Measurements from ENCODE around the gene DNHD1. TPM values are rescaled to one million over a fixed set of nuclear protein-coding genes. Genes with fewer than 3 reads are reported as not detected.

The DNHD1 gene
- total RNA-seq, 1 donor from 2014 or later: 26.1 TPM

Other genes starting within 250 kb of the DNHD1 start
- not detected in 2 replicates for gene CCKBR, start 237.4 kb upstream of the DNHD1 start, total RNA-seq
- 3.3 and 5.9 TPM in 2 replicates for gene CAVIN3, start 176.8 kb upstream of the DNHD1 start, total RNA-seq
- 50.9 and 52.6 TPM in 2 replicates for gene SMPD1, start 106.8 kb upstream of the DNHD1 start, total RNA-seq
- gene APBB1, start 78.2 kb upstream of the DNHD1 start, total RNA-seq: 45.5 and 46.9 TPM in 2 replicates
- 0.51 TPM in 1 of 2 replicates, not detected in the other for gene HPX, start 56.3 kb upstream of the DNHD1 start, total RNA-seq
- gene TRIM3, start 23.3 kb upstream of the DNHD1 start, total RNA-seq: 4.6 and 5.5 TPM in 2 replicates
- gene ARFIP2, start 15.9 kb upstream of the DNHD1 start, total RNA-seq: 44.7 and 49.3 TPM in 2 replicates
- gene TIMM10B, start 15.8 kb upstream of the DNHD1 start, total RNA-seq: 29.4 and 30.9 TPM in 2 replicates
- 27.3 and 28.2 TPM in 2 replicates for gene RRP8, start 106.3 kb downstream of the DNHD1 start, total RNA-seq
- gene ILK, start 106.5 kb downstream of the DNHD1 start, total RNA-seq: 136 and 144 TPM in 2 replicates
- gene TAF10, start 114.9 kb downstream of the DNHD1 start, total RNA-seq: 132 and 150 TPM in 2 replicates
- gene TPP1, start 122.1 kb downstream of the DNHD1 start, total RNA-seq: 94.4 and 95.9 TPM in 2 replicates
- gene DCHS1, start 158.5 kb downstream of the DNHD1 start, total RNA-seq: 0.32 and 0.37 TPM in 2 replicates
- gene MRPL17, start 186.1 kb downstream of the DNHD1 start, total RNA-seq: 51.0 and 62.6 TPM in 2 replicates